ENCODE results near the gene APBB2.

APBB2 gene

GRCh38 chr4:41177016-41177415 lies 37.3 kb downstream of the APBB2 start:
- no peak for DNase-seq (ENCODE audit: low read depth)
- TF ChIP-seq CTCF (IDR thresholded peaks at IDR 0.05; ENCODE audit: insufficient read depth, low read depth, low read length, missing control alignments) = no peak

GRCh38 chr4:41176340-41176739 lies 38.0 kb downstream of the APBB2 start:
- DNase-seq (ENCODE audit: low read depth) = no peak
- H3K4me3 ChIP-seq (ENCODE audit: low read depth, low read length) = no peak overlapping the region
- no peak for TF ChIP-seq CTCF (IDR thresholded peaks at IDR 0.05; ENCODE audit: insufficient read depth, low read depth, low read length, missing control alignments)

More at GRCh38 chr4:41177016-41177415, 37.3 kb downstream of the APBB2 start:
- no peak overlapping the region for H3K4me3 ChIP-seq (ENCODE audit: low read depth, low read length)

- TF ChIP-seq CTCF (IDR thresholded peaks at IDR 0.05; ENCODE audit: insufficient read depth, low read depth, low read length, missing control alignments) = no peak
- H3K4me3 ChIP-seq (ENCODE audit: low read depth, low read length) = no peak overlapping the region
Measured at GRCh38 chr4:41175794-41176193, 38.5 kb downstream of the APBB2 start.

GRCh38 chr4:41174444-41174843 lies 39.9 kb downstream of the APBB2 start:
- no peak for TF ChIP-seq CTCF (IDR thresholded peaks at IDR 0.05; ENCODE audit: insufficient read depth, low read depth, low read length, missing control alignments)
- no peak for DNase-seq (ENCODE audit: low read depth)
- no peak overlapping the region for H3K4me3 ChIP-seq (ENCODE audit: low read depth, low read length)

More at GRCh38 chr4:41175794-41176193, 38.5 kb downstream of the APBB2 start:
- no peak for DNase-seq (ENCODE audit: low read depth)

- DNase-seq (ENCODE audit: low read depth) = no peak
- no peak overlapping the region for H3K4me3 ChIP-seq (ENCODE audit: low read depth, low read length)
- TF ChIP-seq CTCF (IDR thresholded peaks at IDR 0.05; ENCODE audit: insufficient read depth, low read depth, low read length, missing control alignments) = no peak
Measured at GRCh38 chr4:41172786-41173185, 41.6 kb downstream of the APBB2 start.

GRCh38 chr4:41169256-41169800 lies 45.0 kb downstream of the APBB2 start:
- no peak overlapping the region for H3K4me3 ChIP-seq (ENCODE audit: low read depth, low read length)
- TF ChIP-seq CTCF (IDR thresholded peaks at IDR 0.05; ENCODE audit: insufficient read depth, low read depth, low read length, missing control alignments) = no peak
- no peak for DNase-seq (ENCODE audit: low read depth)

GRCh38 chr4:41167191-41167590 lies 47.2 kb downstream of the APBB2 start:
- no peak overlapping the region for H3K4me3 ChIP-seq (ENCODE audit: low read depth, low read length)
- no peak for TF ChIP-seq CTCF (IDR thresholded peaks at IDR 0.05; ENCODE audit: insufficient read depth, low read depth, low read length, missing control alignments)
- no peak for DNase-seq (ENCODE audit: low read depth)

All from GM12865 (cell line).